Measurements from ENCODE around the gene FAM53B.

Gene FAM53B

DNA sequence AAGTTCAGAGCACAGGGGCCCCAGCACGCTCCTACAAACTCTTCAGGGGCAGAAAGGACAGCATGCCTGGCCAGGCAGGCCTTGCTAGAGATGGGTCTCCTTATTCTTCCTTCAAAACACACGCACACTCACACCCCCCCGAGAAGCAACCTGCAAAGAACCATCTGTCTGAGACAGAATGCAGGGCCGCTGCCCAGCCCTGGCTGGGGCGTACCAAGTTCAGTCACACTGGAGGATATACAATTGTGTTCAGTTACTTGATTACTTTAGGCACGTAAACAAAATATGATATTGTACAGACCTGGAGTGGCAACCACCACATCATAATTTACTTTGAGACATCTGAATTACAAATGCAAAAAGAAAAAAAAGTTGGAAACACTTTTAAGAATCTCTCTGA, 5.7 kb downstream of the FAM53B start:
- no peak for DNase-seq
- TF ChIP-seq POLR2A (IDR thresholded peaks at IDR 0.05; ENCODE audit: low read length) = no peak
- TF ChIP-seq GATA1 (IDR thresholded peaks at IDR 0.05; ENCODE audit: low read depth, low read length) = no peak

DNA sequence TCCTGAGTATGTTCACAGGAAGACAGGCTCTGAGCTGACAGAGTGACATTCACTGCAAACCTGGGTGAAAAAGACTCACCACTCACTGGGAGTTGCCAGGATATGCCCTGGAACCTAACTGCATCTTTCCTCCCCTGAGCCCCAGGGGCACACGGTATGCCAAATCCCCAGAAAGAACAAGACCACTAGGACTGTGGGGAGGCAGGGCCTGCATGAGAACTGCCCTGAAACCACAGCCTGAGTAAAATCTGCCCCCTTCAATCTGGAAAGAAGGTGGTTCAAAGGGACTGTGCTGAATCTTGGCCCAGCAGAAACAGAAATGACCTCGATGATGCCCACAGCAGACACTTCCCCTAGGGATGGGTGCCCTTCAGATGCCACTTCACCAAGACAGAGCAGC, 6.5 kb downstream of the FAM53B start:
- no peak for DNase-seq

DNA sequence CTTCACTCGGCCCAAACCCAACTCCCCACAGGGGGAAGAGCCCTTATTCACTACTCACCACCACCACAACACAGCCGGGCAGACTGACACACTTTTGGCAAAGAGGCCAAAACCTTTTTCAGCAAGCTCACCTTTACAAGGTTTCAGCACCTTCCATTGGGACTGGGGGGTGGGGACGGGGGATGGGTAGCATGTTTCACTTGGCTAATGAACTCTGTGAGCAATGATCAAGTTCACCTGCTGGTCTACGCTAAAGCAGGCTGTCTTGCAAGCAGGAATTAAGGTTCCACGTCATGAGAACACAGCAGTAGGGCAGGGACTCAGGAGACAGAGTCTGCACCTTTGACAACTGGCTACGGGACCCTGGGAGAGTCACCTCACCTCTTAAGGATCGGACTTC, 7.0 kb downstream of the FAM53B start:
- no peak for TF ChIP-seq POLR2A (IDR thresholded peaks at IDR 0.05; ENCODE audit: low read length)

More for the DNA sequence above, 6.5 kb downstream of the FAM53B start:
- no peak for TF ChIP-seq GATA1 (IDR thresholded peaks at IDR 0.05; ENCODE audit: low read depth, low read length)

DNA sequence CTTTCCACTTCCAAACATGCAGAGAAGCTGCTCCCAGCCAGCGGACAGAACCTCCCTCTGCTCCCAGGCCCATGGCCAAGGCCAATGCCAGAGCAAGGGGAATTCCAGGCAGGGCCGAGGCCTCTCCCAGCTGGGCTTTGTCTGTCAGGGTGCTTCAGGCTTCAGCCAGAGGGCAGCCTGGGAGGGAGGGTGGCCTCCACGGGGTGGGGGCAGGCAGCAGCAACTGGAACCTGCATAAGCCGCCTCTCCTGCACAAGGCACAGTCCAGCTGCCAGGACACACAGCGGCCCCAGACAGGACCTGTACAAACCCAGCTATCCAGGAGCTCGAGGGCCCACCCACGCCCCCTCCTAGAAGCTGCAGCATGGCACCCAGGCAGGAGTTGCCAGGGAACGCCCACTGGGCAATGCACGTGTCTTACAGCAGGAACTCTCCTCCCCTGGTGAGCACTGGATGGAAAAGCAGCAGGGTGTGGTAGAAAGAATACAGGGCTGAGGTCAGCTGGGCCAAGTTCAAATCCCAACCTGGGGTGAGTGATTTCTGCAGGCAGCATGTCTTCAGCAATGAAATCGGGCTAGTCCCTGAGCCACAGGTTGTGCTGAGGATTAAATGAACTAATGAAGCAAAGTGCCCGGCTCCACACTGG, 7.6 kb downstream of the FAM53B start:
- TF ChIP-seq POLR2A (IDR thresholded peaks at IDR 0.05; ENCODE audit: low read length) (no peak), GATA1 (IDR thresholded peaks at IDR 0.05; ENCODE audit: low read depth, low read length) (no peak)
- DNase-seq = no peak

More for the DNA sequence above, 7.0 kb downstream of the FAM53B start:
- DNase-seq = no peak

DNA sequence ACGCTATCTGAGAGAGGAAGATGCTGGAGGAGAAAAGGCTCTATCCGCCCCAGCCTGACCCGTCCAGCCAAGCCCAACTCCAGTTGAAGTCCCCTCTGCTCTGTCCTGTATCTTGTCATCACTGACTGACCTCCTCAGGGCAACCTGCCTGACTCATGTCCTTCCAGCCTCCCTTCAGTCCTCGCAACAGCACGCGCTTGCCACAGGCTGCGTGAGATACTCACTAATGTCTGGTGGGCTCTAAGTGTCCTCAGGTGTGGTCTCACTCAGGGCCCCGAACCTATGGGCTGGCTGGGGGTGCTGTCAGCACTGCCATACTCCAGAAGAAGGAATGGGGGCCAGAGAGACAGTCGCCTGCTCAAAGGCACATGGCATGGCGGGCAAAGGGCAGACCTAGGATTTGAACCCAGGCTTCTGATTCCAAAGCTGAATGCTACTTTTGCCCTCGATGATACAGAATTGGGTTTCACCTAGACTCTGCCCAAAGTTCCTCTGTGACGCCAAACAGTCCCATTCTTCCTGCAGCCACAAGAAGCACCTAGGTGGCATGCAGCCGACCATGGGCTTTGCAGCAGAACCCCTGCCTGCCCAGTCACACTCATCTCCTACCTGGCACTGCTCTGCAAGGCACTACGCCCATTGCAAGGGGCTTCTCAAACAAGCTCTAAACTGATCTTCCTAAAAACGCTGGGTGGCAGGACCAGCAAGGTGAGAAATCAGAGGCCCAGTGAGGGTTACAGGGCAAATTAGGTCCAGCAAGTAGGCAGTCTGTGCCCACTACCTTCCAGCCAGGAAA, 8.5 kb downstream of the FAM53B start:
- TF ChIP-seq GATA1 (IDR thresholded peaks at IDR 0.05; ENCODE audit: low read depth, low read length) (no peak), POLR2A (IDR thresholded peaks at IDR 0.05; ENCODE audit: low read length) (no peak)
- no peak for DNase-seq

DNA sequence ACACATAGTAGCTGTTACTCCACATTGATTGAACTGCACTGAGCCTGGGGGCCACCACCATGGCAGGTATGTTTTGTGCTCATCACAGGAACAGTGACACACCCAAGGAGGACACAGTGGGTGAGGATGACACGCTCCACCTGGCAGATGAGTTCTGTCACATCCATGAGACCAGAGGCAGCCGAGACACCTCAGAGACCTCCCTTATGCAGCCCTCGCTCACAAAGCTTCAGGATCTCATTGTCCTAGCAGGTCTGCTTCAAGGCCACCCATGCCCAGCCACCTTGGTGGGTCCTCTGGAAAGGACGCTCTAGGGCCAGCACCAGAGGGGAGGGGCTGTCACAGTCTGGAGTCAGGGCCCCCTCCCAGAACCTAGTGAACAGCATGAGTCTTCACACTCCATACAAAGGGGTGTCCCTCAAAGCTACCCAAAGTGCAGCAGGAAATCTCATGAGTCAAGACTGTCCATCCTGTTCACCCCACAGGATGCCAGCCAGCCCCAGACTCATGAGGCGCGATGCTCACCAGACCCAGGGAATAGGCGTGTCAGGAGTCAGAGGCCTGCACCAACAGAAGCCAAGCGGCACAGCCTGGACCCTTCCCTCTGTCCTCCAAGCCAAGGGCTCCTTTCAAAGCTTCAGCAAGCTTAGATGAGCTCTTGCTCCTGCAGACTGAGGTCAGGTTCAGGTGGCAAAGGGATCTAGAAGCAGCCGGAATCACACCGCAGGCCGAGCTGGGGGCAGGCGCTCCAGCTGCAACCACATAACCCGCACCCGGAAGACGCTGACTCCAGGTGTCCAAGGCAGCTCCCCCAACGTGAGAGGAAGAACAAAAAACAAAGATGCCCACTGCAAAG, 9.6 kb downstream of the FAM53B start:
- TF ChIP-seq GATA1 (IDR thresholded peaks at IDR 0.05; ENCODE audit: low read depth, low read length) (no peak), POLR2A (IDR thresholded peaks at IDR 0.05; ENCODE audit: low read length) (no peak)
- no peak for DNase-seq

DNA sequence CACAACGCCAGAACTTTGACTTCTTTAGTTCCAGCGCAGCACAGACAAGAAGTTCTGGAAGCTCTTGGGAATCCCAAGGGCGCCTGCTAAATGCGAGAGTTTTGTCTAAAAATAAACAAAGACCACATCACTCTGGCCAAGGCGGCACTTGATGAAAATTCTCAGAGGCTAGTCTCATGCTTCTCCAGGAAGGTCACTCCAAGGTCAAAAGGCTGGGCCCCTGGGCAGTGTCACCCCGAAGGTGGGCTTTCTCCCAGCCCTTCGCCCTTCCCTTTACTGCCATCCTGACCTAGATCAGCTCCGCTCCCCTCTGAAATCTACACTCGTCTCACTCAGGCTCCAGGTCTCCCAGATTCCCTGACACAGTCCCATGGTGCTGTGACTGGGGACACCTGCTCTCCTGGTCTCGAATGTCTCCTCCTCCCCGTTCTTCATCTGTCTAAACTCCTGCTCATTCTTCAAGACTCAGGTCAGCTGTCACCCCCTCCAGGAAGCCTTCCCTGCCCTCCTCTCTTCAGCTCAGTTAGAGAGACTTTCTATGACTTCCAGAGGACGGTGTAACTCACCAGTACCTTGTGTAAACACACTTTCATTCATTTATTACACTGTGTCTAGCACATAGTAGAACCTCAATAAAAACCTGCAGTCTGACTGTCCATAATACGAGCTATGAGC, 10.5 kb downstream of the FAM53B start:
- no peak for DNase-seq
- TF ChIP-seq POLR2A (IDR thresholded peaks at IDR 0.05; ENCODE audit: low read length) (no peak), GATA1 (IDR thresholded peaks at IDR 0.05; ENCODE audit: low read depth, low read length) (no peak)

DNA sequence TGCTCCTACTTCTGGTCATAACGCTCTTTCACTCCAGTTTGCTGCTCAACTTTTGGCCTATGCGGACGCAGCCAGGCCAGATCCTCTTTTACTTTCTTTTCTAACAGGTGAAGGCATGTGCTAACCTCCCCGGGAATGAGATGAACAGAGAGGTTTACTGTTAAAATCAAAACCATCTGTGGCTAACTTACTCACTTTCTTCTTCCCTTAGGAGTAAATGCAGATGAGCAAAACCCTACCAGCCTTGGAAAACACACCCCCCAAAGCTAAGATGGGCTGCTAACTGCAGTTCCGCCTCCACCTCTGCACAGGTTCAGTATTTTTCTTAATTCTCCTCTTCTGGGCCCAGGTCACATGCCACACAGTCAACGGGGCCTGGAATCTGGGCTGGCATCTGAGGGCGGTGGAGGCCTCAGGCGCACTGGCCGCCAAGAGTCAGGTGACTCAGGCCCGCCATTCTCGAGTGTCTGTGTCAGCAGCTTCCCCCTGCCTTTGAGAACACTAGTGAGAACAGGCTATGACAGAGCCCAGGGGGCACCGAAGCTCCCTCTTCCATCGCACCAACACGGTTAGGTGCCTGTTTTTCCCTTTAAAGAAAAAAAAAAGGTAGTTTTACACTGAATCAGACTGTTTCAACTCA, 11.1 kb downstream of the FAM53B start:
- TF ChIP-seq POLR2A (IDR thresholded peaks at IDR 0.05; ENCODE audit: low read length) (no peak), GATA1 (IDR thresholded peaks at IDR 0.05; ENCODE audit: low read depth, low read length) (no peak)
- peak in 1 of 2 experiments; percentile 23 for DNase-seq

DNA sequence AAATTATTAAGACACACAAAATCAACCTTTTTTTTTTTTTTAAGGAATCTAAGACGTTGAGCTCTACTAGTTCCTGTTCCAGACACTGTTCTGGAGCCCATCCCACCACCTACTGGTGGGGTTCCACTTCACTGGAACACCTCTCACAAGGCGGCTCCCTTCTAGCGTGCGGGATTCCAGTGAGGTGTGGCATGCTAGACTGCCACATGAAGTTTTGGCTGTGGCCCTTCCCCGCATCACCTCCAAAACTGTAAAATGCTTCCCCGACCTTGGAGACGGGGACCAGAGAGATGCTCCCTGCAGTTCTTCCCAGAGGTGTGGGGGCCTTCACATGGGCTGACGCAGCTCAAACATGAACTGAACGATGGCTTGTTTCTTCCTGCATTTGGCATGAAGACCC, 12.6 kb downstream of the FAM53B start:
- DNase-seq = no peak

DNA sequence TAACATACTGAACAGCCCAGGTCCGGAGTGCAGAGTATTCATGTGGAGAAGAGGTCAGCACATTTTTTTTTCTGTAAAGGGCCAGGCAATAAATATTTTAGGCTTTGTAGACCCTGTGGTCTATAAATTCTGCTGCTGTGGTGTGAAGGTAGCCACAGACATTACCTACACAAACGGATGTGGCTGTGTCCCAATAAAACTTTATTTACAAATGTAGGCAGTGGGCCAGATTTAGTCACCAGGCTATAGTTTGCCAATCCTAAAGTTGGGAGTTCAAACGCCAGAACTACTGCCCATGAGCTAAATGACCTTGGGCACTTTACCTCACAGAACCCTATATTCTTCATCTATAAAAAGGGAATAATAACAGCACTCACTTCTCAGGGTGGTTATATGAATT, 13.4 kb downstream of the FAM53B start:
- no peak for DNase-seq
- TF ChIP-seq GATA1 (IDR thresholded peaks at IDR 0.05; ENCODE audit: low read depth, low read length) = no peak
- no peak for TF ChIP-seq POLR2A (IDR thresholded peaks at IDR 0.05; ENCODE audit: low read length)

More for the DNA sequence above, 12.6 kb downstream of the FAM53B start:
- no peak for TF ChIP-seq GATA1 (IDR thresholded peaks at IDR 0.05; ENCODE audit: low read depth, low read length)
- TF ChIP-seq POLR2A (IDR thresholded peaks at IDR 0.05; ENCODE audit: low read length) = no peak

DNA sequence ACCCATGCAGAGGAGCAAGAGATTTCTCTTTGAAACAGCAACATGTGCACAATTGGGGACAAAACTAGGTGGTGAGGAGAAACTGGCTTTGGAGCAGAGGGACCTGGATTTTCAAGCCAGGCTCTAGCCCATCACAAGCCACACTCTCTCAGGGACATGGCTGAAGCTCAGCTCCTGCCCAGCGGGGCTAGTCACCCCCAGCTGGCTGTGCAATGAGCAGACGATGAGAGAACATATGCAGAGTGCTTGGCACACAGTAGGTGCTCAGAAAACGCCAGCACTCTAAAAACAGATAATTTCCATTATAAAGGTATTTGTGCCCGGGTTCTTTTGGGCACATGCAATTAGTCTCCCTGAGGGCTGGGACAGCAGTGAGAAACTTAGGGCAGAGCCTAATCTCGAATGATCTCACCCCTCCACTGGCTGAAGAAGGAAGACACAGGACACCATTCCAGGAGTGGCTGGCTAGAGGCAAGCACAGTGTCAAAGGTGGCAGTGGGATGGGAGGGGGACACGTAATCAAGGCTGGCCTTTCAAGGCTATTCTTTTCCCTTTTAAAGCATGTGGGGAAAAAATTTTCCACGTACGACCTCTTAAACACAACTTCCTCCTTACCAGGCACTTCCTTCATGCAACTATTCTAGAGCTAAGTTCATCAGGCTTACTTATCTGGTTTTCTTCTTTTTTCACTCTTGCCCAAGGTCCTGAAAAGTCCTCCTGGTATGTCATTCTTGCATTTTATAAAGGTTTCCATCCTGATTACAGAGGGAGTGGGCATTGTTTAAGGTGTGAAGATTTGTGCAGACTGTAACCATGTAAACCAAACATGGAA, 15.1 kb downstream of the FAM53B start:
- TF ChIP-seq POLR2A (IDR thresholded peaks at IDR 0.05; ENCODE audit: low read length) (no peak), GATA1 (IDR thresholded peaks at IDR 0.05; ENCODE audit: low read depth, low read length) (no peak)
- DNase-seq = peak in 1 of 2 experiments; percentile 28

DNA sequence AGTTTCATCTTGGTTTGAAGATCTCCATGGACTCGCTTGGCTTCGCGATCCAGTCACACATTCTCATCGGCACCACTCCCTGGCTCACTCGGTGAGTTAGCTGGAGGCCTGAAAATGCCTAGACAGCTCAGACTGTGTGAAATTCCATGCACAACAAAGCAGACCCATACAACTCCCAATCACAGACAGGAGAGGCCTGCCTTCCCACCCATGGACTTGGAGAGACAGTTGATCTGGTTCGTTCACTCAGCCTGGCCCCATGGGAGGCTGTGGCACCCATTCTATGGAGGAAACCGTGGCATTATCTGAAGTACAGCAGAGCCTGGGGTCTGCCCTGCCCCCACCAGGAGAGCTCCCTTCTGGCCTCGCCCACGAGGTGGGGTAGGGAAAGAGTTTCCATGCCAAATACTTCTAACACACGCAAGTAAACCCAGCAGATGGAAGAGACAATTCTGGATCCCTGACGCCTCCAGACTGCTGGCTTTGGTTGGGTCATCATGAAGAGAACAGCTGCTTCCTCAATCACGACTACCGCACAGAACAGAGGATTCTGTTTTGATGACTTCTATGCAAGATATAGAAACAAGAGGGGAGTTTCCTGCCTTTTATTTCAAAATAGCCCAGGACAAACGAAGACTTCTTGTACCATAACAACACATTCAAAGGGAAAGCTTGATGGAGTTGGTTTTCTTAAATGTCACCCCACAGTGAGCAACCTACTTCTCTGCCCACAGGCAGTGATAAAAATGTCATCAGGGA, 15.9 kb downstream of the FAM53B start:
- no peak for DNase-seq
- TF ChIP-seq GATA1 (IDR thresholded peaks at IDR 0.05; ENCODE audit: low read depth, low read length) = no peak
- no peak for TF ChIP-seq POLR2A (IDR thresholded peaks at IDR 0.05; ENCODE audit: low read length)

All from erythroblast (primary cell).